PC-9 (cell line): ENCODE results near the gene ANO7. TPM values are rescaled to one million over a fixed set of nuclear protein-coding genes. Genes with fewer than 3 reads are reported as not detected.

ENCODE experiments used
- BruUV-seq: library from RNA; stranded (reverse); fragments of 400-500 nt; replicated peaks from 2 replicates; lab custom pipeline; 2021; lab: Mats Ljungman, UMichigan
- CTCF ChIA-PET: fragments of 300-600 bp; sonication (Branson Sonifier 250); formaldehyde crosslinking; loops from one replicate; lab custom pipeline; 2022; ENCODE audit warnings: antibody characterized with exemption; lab: Charles Lee
- POLR2A ChIA-PET: fragments of 300-600 bp; sonication (Branson Sonifier 250); formaldehyde crosslinking; loops from one replicate; lab custom pipeline; 2022; ENCODE audit warnings: antibody characterized with exemption; ENCODE audit not compliant: unreplicated experiment; lab: Charles Lee
- DNase-seq, 2 experiments: peaks; one replicate each; pipeline versions ENCODE4 v3.0.0 to v3.0.0-alpha.2; 2015 to 2022; ENCODE audit warnings: mixed read lengths in 1 of 2
- H2AFZ ChIP-seq: fragments of 200-600 bp; sonication (generic); 2 replicates; pipeline ENCODE4 v1.8.1; 2017; ENCODE audit warnings: antibody characterized with exemption
- H3F3A ChIP-seq: fragments of 200-600 bp; sonication (generic); 2 replicates; pipeline ENCODE4 v1.8.1; 2017; ENCODE audit warnings: antibody characterized with exemption, mild to moderate bottlenecking, low read depth; ENCODE audit not compliant: insufficient read depth
- H3K27ac ChIP-seq: fragments of 200-600 bp; sonication (generic); 2 replicates; pipeline ENCODE4 v1.6.1; 2016; ENCODE audit warnings: mixed run types
- H3K27me3 ChIP-seq: fragments of 200-600 bp; sonication (generic); 2 replicates; pipeline ENCODE4 v1.6.1; 2016; ENCODE audit warnings: low read depth, mixed run types; ENCODE audit not compliant: insufficient read depth
- H3K36me3 ChIP-seq: fragments of 200-600 bp; sonication (generic); 2 replicates; pipeline ENCODE4 v1.6.1; 2016; ENCODE audit warnings: low read depth, mixed run types
- H3K4me1 ChIP-seq: fragments of 200-600 bp; sonication (generic); replicated peaks from 2 replicates; pipeline ENCODE4 v1.6.1; 2016; ENCODE audit warnings: mixed run types; ENCODE audit not compliant: insufficient read depth
- H3K4me2 ChIP-seq: fragments of 200-600 bp; sonication (generic); 2 replicates; pipeline ENCODE4 v1.6.1; 2017; ENCODE audit warnings: mixed run types
- H3K4me3 ChIP-seq: fragments of 200-600 bp; sonication (generic); 2 replicates; pipeline ENCODE4 v1.6.1; 2016; ENCODE audit warnings: mixed run types
- H3K79me2 ChIP-seq: fragments of 200-600 bp; sonication (generic); 2 replicates; pipeline ENCODE4 v1.6.1; 2017; ENCODE audit warnings: low read depth, mixed run types
- H3K9me2 ChIP-seq: fragments of 200-600 bp; sonication (generic); 2 replicates; pipeline ENCODE4 v1.8.1; 2017; ENCODE audit warnings: mild to moderate bottlenecking; ENCODE audit not compliant: insufficient read depth
- H3K9me3 ChIP-seq: fragments of 200-600 bp; sonication (generic); 2 replicates; pipeline ENCODE4 v1.8.1; 2016; ENCODE audit warnings: low read depth; ENCODE audit not compliant: insufficient read depth
- H4K20me1 ChIP-seq: fragments of 200-600 bp; sonication (generic); 2 replicates; pipeline ENCODE4 v1.8.1; 2017; ENCODE audit not compliant: insufficient read depth
- EZH2 ChIP-seq: fragments of 200-600 bp; sonication (generic); IDR thresholded peaks from 2 replicates; pipeline ENCODE4 v1.8.0; 2017; ENCODE audit warnings: antibody characterized with exemption, low read depth
- intact Hi-C: fragments of 100-400 bp; cut with micrococcal nuclease; formaldehyde crosslinking; loops from one replicate; pipeline ENCODE4 v1.10.0; 2022; ENCODE audit not compliant: unreplicated experiment
- total RNA-seq: library from RNA; stranded (reverse); gene quantifications from 2 replicates; pipeline ENCODE4 v1.2.3, GENCODE V29; 2021
- TF ChIP-seq, protein P1 (sequence below): fragments of 200-600 bp; sonication (generic); conservative IDR thresholded peaks from 2 replicates; pipeline ENCODE4 v1.6.1; 2017; ENCODE audit warnings: mixed run types, antibody characterized with exemption, mild to moderate bottlenecking, moderate library complexity

Gene ANO7
- total RNA-seq, 1 experiment from 2014 or later, result 6.5 TPM

DNA sequence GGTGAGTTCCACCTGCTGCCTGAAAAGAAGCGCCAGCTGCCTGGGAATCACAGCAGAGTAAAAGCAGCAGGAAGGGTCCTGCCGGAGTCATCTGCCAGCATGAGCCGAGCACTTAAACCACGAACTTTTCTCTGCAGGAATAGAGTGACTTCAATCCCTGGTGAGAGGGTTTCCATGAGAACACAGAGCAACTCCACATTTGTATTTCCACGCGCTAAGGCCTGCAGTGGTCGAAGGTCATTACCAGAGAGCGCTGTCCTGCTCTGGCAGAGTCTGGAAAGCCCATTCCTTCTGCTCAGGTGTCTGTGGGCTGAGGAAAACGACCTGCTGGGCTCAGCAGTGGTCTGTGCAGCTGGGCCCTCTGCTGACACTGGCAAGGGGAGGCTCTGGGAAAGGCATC, 45.9 kb upstream of the ANO7 start:
- Histone ChIP-seq H3F3A (no peaks in the 10 kb centered on the region), H3K4me2 (no peak overlapping the region), H3K4me1 (peaks cover under 1% of the 10 kb centered on the region; the same call in 1 of the 2 replicates), H3K27ac (no peak overlapping the region), H2AFZ (no peak overlapping the region), H3K9me2 (no peaks in the 10 kb centered on the region), H3K27me3 (no peaks in the 10 kb centered on the region), H3K9me3 (no peaks in the 10 kb centered on the region), H3K4me3 (no peak overlapping the region), H3K36me3 (0 out of 2 replicates have a peak, but pooled peaks cover 11% of the 10 kb centered on the region), H4K20me1 (no peaks in the 10 kb centered on the region), H3K79me2 (peaks cover 13% of the 10 kb centered on the region; the same call in 1 of the 2 replicates)
- no peak for TF ChIP-seq EZH2
- TF ChIP-seq, protein P1, sequence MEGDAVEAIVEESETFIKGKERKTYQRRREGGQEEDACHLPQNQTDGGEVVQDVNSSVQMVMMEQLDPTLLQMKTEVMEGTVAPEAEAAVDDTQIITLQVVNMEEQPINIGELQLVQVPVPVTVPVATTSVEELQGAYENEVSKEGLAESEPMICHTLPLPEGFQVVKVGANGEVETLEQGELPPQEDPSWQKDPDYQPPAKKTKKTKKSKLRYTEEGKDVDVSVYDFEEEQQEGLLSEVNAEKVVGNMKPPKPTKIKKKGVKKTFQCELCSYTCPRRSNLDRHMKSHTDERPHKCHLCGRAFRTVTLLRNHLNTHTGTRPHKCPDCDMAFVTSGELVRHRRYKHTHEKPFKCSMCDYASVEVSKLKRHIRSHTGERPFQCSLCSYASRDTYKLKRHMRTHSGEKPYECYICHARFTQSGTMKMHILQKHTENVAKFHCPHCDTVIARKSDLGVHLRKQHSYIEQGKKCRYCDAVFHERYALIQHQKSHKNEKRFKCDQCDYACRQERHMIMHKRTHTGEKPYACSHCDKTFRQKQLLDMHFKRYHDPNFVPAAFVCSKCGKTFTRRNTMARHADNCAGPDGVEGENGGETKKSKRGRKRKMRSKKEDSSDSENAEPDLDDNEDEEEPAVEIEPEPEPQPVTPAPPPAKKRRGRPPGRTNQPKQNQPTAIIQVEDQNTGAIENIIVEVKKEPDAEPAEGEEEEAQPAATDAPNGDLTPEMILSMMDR, result no peak
- no peak for DNase-seq
- ChIA-PET CTCF (no interaction called here), POLR2A (no interaction called here)
- intact Hi-C loops, result no loop called here
- no TSS peak for BruUV-seq

DNA sequence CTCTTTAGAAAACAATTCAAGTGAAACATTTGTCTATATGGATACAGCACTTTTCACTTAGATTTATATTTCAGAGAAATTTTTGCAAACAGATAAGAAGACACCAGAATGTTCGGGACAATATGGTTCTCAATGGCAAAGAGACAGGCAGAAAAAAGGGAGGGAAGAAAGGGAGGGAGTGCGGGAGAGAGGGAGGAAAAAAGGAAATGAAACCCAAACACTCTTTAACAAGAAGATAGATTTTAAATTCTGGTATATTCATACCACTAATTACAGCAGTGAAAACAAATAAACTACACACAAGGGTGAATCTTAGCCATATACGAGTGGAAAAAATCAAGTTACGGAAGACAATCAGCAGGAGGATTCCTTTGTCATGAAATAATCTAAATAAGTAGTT, 42.2 kb upstream of the ANO7 start:
- 0 out of 2 replicates have a peak, but pooled peaks cover 6% of the 10 kb centered on the region for H3K36me3 ChIP-seq
- intact Hi-C loops, result loop anchor here (5.0 kb wide), 2 partner anchors 44 to 211 kb away; partner anchors contain the start of genes FARP2 and MTERF4

DNA sequence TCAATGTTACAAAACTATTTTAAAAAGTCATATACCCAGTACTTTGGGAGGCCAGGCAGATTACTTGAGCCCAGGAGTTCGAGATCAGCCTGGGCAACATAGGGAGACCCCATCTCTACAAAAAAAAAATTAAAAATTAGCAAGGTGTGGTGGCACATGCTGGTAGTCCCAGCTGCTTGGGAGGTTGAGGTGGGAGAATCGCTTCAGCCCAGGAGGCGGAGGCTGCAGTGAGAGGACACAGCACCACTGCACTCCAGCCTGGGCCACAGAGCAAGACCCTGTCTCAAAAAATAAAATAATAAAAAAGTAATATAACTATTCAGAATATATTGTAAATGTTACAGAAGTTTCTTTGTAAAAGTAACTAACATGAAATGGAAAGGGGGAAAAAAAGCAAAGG, 41.1 kb upstream of the ANO7 start:
- BruUV-seq, result no TSS peak
- no peaks in the 10 kb centered on the region for H3K9me3 ChIP-seq
- no peak overlapping the region for H2AFZ ChIP-seq
- H3K79me2 ChIP-seq, result peaks cover 41% of the 10 kb centered on the region
- CTCF ChIA-PET, result interaction anchor here (0.9 kb wide), 1 partner anchor 69 kb away, joined by 5 read pairs; no protein-coding TSS in a partner anchor
- POLR2A ChIA-PET, result no interaction called here
- no peak for TF ChIP-seq EZH2
- TF ChIP-seq, protein P1, result no peak
- H3K36me3 ChIP-seq, result 0 out of 2 replicates have a peak, but pooled peaks cover 4% of the 10 kb centered on the region
- no peaks in the 10 kb centered on the region for H3K27me3 ChIP-seq
- no peaks in the 10 kb centered on the region for H4K20me1 ChIP-seq
- no peaks in the 10 kb centered on the region for H3K9me2 ChIP-seq
- H3F3A ChIP-seq, result no peaks in the 10 kb centered on the region
- no peak overlapping the region for H3K27ac ChIP-seq
- intact Hi-C loops, result loop anchor here (5.0 kb wide), 2 partner anchors 45 to 210 kb away; partner anchors contain the start of genes FARP2 and MTERF4
- H3K4me3 ChIP-seq, result no peak overlapping the region
- peaks cover 17% of the 10 kb centered on the region for H3K4me1 ChIP-seq
- DNase-seq, result no peak
- H3K4me2 ChIP-seq, result no peak overlapping the region

More for the DNA sequence above, 42.2 kb upstream of the ANO7 start:
- H3K4me3 ChIP-seq, result no peak overlapping the region
- TF ChIP-seq, protein P1, result no peak
- TF ChIP-seq EZH2, result no peak
- H4K20me1 ChIP-seq, result no peaks in the 10 kb centered on the region
- no peaks in the 10 kb centered on the region for H3K27me3 ChIP-seq
- POLR2A ChIA-PET, result no interaction called here
- no peaks in the 10 kb centered on the region for H3F3A ChIP-seq
- H3K27ac ChIP-seq, result no peak overlapping the region
- H3K79me2 ChIP-seq, result peaks cover 30% of the 10 kb centered on the region
- no peak overlapping the region for H2AFZ ChIP-seq
- H3K4me1 ChIP-seq, result peaks cover 15% of the 10 kb centered on the region
- no peaks in the 10 kb centered on the region for H3K9me3 ChIP-seq
- H3K9me2 ChIP-seq, result no peaks in the 10 kb centered on the region
- no TSS peak for BruUV-seq
- H3K4me2 ChIP-seq, result no peak overlapping the region
- no peak for DNase-seq
- CTCF ChIA-PET, result no interaction called here
